Kidney epithelial cell (primary cell): ENCODE measurements around the gene ORC3. TPM values are rescaled to one million over a fixed set of nuclear protein-coding genes. Genes with fewer than 3 reads are reported as not detected.

Source experiments
- DNase-seq: peaks from one replicate; pipeline ENCODE4 v3.0.0-alpha.2; 2010; ENCODE audit warnings: low read depth
- H3K27me3 ChIP-seq: 2 replicates; pipeline ENCODE4 v1.6.0; 2011; ENCODE audit warnings: low read length; ENCODE audit not compliant: control insufficient read depth, insufficient read depth
- H3K36me3 ChIP-seq: 2 replicates; pipeline ENCODE4 v1.5.1; 2011; ENCODE audit warnings: low read length; ENCODE audit not compliant: control insufficient read depth, insufficient read depth
- H3K4me3 ChIP-seq: 2 replicates; pipeline ENCODE4 v1.5.1; 2011; ENCODE audit warnings: low read depth, mild to moderate bottlenecking, control low read depth, low read length
- total RNA-seq: library from RNA; depleted of rRNA; stranded (reverse); fragments of >200 nt; gene quantifications from 2 replicates; pipeline ENCODE4 v1.2.3, GENCODE V29; 2015
- TF ChIP-seq, protein P1 (sequence below): IDR thresholded peaks from 2 replicates; pipeline ENCODE4 v1.5.1; 2011; ENCODE audit warnings: mild to moderate bottlenecking, moderate library complexity, low read length, control low read depth, inconsistent platforms; ENCODE audit not compliant: insufficient read depth, poor library complexity, severe bottlenecking

ORC3 gene
- 20.2 and 20.9 TPM in 2 replicates for total RNA-seq

DNA sequence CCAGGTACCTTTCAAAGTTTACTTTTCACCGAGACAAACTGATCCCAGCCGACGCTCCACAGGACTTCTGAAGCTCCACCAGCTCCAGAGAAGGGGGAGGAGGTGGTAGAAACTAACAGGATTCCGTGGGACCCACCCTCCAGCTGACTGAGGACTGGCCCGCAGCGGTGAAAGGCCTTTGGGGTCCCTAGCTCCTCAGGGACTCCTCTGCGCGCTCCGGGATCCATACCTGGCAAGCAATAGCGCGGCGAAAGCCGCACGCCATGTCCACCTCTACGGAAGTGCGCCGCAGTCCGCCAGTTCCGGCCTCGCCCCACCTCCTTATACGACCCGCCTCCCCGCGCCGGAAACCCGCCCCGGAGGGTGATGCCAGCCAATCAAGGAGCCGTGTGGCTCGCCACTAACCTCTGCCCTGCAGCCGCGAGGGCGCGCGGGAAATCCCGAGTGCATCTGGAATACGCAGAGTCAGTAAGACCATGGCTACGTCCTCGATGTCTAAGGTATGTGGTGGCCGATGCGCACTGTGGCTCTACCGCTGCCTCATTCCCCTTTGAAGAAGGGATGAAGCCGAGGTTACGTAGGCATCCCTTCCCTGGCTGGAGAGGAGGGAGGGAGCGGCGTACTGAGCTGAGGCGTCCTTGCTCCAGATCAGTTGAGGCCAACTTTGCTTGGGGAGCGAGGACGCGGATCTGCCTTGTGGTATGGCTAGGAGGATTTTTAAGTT is at the start of gene ORC3, which contains the start of gene RARS2:
ORC3 (plus strand) TSS at position 443 of the 724 bp plus-strand sequence; CDS start at position 477, 34 bp downstream.
RARS2 (minus strand) TSS at position 295 of the 724 bp plus-strand sequence; CDS start at position 265, 30 bp downstream.
- TF ChIP-seq, protein P1, sequence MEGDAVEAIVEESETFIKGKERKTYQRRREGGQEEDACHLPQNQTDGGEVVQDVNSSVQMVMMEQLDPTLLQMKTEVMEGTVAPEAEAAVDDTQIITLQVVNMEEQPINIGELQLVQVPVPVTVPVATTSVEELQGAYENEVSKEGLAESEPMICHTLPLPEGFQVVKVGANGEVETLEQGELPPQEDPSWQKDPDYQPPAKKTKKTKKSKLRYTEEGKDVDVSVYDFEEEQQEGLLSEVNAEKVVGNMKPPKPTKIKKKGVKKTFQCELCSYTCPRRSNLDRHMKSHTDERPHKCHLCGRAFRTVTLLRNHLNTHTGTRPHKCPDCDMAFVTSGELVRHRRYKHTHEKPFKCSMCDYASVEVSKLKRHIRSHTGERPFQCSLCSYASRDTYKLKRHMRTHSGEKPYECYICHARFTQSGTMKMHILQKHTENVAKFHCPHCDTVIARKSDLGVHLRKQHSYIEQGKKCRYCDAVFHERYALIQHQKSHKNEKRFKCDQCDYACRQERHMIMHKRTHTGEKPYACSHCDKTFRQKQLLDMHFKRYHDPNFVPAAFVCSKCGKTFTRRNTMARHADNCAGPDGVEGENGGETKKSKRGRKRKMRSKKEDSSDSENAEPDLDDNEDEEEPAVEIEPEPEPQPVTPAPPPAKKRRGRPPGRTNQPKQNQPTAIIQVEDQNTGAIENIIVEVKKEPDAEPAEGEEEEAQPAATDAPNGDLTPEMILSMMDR: no peak
- no peaks in the 10 kb centered on the region for H3K27me3 ChIP-seq
- DNase-seq: peak; percentile 75
- H3K4me3 ChIP-seq: peak within 1 kb of the TSS; percentile 92
- no peaks in the 10 kb centered on the region for H3K36me3 ChIP-seq

DNA sequence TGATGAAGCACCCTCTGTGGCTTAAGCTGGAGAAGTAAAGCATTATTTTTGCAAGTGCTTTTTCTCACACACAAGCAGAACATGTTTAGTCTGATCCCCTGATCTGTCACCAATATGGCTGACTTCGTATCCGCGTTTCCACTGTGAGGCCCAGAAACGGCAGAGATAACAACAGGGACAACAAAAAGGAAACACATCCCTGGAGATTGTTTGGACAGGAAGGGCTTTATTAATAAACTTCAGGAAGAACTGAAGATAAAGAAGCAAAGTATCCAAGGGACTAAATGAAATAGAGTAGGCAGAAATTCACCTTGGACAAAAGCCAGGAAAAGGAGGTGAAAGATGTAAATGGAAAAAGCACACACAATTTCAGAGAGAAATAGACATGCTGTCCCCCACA is 49.4 kb upstream of the ORC3 start:
- Histone ChIP-seq H3K36me3 (no peaks in the 10 kb centered on the region), H3K27me3 (no peaks in the 10 kb centered on the region), H3K4me3 (no peak overlapping the region)
- DNase-seq: no peak
- TF ChIP-seq, protein P1: no peak

DNA sequence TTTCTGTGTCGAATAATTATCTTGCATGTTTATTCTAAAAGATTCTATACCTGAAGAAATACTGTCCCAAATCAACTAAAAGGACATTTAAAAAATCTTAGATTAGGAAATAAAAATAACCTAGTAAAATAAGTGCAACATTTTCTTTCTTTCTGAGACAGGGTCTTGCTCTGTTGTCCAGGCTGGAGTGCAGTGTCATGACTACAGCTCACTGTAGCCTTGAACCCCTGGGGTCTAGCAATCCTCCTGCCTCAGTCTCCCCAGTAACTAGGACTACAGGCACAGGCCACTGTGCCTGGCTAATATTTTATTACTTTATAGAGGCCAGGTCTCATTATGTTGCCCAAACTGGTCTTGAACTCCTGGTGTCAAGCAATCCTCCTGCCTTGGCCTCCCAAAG is 48.9 kb upstream of the ORC3 start:
- H3K27me3 ChIP-seq: no peaks in the 10 kb centered on the region
- TF ChIP-seq, protein P1: no peak
- no peak overlapping the region for H3K4me3 ChIP-seq
- no peak for DNase-seq
- H3K36me3 ChIP-seq: no peaks in the 10 kb centered on the region

DNA sequence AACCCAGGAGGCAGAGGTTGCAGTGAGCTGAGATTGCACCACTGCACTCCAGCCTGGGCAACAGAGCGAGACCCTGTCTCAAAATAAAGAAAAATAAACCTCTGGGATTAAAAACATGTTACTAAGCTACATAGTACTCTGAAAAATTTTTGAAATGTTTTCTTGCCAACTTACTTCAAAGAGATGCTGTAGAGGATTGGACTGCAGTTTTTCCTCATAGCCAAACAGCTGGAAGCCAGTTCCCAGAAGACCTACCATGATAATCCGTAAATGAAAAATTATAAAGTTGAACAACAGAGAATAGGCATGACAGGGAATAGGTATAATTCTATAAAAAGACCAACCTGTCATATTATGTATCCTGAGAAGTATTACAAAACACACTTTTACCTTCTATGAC is 48.2 kb upstream of the ORC3 start:
- Histone ChIP-seq H3K27me3 (no peaks in the 10 kb centered on the region), H3K36me3 (no peaks in the 10 kb centered on the region), H3K4me3 (no peak overlapping the region)
- no peak for DNase-seq
- TF ChIP-seq, protein P1: no peak

DNA sequence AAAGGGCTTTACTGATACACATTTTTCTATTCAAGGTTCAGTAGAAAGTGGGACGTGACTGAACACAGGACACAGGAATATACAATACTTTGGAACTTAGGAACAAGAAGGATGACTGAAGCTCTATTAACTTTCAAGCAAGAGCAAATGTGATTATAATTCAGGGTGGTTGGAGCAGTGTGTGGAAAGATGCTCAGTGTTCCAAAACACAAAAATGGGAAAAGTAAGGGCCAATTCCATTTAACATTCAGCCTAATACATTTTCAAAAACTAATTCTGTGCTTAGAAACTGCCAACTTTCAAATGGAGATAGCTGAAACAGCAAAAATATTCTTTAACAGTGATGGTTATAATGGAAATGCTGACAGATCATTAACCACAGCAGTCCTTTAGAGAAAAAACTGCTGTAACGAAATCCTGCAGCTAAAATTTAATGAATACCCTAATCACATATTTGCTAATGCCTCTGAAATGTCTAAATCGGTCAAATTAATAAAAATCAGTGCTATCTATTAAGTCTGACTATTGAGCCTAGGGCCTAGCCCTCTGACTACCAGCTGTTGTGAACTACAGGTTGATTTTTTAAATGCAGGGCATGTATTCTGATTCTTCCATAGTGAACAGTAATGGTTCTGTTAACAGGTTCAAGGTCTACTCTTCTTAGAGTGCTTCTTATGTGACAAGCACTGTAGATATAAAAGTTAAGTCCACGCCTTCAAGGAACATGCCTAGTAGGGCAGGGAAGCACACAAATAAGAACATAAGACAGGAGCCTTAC is 46.0 kb upstream of the ORC3 start:
- Histone ChIP-seq H3K36me3 (no peaks in the 10 kb centered on the region), H3K4me3 (no peak overlapping the region), H3K27me3 (no peaks in the 10 kb centered on the region)
- no peak for DNase-seq
- TF ChIP-seq, protein P1: no peak
